ELR (cell line): Measurements from ENCODE around the gene TET3.

Experiments
- DNase-seq: peaks from one replicate; pipeline ENCODE4 v3.0.0-alpha.2; 2015; ENCODE audit warnings: low read depth

Gene TET3

DNA sequence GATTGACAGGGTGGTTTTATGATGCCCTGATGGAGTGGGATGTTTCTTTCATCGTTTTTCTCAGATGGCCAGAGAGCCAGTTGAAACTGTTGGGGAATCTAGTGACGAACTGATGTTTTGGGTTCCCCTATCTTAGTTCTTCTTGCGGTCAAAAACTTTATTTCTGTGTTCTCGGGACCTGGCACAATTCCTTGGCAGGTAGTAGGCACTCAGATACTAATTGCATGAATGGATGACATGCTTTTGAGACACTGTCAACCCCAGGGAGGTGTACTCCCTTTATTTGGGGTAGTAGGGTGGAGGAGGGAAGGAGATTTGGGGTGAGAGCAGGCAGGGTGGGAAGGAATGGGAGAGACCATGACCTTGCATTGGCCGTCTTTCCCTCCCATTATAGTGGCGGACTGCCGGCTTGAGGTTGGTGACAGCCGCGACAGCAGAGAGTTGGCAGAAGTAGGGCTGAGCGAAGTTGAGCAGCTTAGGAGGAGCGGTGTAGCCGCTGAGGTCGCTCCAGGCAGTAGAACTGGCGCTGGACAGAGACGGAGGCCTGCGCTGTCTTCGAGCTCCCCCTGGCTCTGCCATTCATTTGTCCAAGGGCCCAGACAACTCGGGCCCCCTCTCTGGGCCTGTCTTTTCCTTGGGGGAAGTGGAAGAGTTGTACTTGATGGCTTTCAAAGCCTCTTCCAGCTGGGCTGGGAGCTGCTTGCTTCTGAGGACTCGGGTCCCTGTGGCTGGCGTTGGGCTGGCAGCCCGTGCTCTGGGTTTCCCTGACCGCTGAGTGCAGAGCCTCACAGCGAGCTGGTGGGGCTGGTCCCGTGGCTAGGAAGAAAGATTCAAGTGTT is 2.6 kb downstream of the TET3 start:
- no peak for DNase-seq

DNA sequence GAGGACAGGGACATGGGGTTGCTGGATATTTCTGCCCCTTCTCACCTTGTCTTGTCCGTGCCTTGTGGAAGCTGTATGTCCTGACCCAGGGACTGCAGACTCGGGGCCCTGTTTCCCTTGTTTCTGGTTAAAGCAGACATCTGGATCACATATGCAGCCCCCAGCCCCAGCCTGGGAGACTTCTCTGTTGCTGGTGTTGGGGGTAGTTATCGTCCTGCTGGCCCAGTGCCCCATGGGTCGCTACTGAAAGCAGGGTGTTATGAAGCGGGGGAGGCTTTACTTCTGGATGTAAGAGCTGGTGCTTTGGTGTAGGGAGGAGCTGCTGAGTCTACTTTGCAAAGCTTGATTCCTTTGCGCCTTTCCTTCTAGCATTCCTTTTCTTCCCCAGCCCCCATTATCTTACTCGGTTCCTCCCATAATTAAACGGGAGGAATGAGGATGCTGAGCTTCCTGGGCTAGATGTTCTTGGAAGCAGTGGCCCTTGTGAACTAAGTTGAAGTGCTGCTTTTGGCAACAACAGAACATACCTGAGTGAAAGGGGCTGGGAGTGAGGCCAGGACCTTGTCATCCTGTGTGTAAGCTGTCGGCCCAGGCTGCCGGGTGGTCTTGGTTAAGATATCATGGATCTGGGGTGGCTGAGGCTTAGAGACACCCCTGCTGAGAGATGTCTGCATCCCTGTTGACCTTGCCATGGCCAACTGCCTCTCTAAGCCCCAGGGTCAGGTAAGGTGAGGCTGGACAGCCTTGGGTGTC is 3.4 kb downstream of the TET3 start:
- no peak for DNase-seq

DNA sequence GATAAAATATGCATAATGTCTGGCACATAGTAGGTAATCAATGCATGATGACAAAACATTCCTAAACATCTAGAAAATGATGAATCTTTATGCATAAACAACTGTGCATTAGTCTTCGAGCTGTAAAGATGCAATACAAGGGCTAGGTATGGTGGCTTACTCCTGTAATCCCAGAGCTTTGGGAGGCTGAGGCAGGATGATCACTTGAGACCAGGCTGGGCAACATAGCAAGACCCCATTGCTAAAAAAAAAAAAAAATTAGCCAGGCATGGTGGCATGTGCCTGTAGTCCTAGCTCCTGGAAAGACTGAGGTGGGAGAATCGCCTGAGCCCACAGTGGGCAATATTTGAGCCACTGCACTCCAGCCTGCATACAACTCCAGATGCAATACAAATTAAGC is 5.3 kb downstream of the TET3 start:
- no peak for DNase-seq

DNA sequence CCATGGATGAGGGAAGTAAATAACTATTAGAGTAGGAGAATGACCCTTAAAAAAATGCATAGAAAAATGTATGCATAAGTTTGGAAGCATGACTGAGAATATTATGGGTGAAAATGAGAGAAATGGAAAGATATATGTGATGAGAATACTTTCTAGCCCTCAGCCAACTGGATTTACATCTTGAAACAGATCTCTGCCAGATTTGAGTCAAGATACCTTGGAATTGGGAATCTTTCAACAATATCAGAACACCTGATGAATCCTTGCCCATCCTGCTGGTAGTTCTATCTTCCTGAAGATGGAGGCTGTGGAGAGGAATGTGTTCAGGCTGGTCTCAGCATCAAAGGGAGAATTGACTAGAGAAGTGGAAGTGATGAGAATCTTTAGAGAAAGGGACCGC is 5.8 kb downstream of the TET3 start:
- DNase-seq = no peak

DNA sequence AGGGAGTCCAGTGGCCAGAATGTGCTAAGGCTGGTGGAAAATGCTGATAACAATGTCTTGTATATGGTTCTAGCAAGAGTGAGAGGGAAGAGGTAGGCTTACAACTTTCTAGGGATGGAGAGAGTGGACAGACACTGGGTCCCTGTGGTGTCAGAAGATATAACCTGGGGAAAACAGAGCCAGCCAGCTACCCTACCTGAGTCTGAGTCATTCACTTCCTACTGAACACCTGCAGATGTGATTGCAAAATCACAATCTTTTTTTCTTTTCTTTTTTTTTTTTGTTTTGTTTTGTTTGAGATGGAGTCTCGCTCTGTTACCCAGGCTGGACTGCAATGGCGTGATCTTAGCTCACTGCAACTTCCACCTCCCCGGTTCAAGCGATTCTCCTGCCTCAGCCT is 7.3 kb downstream of the TET3 start:
- DNase-seq = no peak

DNA sequence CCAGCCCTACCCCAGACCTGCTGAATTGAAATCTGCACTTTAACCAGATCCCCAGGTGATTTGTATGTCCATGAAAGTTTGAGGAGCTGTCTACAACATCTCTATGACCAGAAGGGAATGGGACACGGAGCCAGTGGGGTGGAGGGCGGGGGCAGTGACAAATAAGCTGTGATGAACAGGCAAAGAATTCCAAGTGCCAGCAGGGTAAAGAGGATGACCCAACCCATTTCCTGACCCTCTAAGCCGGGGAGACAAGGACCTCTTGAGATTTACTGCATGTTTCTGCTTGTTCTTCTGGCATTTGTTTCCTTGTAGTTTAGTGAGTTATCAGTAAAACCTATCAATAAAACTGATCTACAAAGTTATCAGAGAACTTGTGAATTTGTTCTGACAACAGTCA is 8.7 kb downstream of the TET3 start:
- DNase-seq = peak; percentile 74

DNA sequence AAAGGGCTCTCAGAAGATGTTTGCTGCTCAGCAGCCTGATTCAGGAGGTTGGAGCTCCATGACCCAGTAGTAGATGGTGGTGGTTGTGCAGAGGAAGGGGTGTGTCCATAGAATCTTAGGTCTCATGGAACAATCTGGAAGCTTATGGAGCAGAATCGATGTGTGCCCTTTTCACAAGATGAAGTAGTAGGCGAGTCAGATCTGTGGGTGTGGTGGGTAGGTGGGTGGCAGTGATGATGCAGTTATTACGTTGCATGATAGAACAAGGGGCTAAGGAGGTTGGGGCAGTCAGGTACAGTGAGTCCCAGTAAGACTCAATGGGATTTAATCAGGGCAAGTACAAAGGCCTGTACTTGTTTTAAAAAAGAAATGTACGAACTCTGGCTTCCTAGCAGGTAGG is 9.1 kb downstream of the TET3 start:
- peak; percentile 26 for DNase-seq

DNA sequence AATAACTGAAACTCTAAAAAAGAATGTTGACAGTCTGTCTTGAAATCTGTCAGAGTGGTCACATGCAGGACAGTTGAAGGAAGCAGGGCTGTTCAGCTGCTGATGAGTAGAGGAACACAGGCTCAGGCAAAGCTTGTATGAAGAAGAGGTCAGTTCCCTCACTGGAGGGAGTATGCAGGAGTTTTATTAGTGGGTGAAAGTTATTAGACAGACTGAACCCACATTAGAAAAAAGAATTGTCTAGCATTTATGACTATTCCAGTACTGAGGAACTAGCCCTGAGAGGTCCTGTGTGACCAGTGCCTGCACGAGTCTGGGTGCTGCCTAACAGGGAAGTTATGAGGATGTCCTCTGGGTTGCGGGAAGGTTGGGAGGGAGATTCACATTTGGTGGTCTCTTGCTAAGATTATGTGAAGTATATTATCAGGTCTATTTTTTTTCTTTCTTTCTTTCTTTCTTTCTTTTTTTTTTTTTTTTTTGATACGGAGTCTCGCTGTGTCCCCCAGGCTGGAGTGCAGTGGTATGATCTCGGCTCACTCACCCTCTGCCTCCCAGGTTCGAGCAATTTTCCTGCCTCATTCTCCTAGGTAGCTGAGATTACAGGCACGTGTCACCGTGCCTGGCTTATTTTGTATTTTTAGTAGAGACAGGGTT is 9.6 kb downstream of the TET3 start:
- DNase-seq = no peak

DNA sequence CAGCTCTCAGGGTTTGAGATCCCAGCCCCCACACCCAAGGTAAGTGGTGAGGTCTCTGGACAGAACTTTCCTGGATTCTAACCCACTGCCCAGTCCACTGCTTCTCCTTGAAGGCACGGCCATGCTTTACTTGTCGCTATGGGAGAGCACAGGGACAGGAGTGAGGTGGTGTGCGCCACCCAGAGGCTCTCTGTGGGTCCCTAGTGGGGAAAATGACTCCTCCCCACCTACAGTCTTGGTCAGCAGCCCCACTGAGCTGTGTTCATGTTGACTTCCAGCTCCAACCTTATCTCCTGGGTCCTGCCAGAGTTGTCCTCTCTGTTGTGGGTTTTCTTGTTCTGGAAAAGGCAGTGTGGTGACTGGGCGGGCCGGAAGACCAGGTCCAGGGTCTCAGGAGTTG is 11.1 kb downstream of the TET3 start:
- no peak for DNase-seq

DNA sequence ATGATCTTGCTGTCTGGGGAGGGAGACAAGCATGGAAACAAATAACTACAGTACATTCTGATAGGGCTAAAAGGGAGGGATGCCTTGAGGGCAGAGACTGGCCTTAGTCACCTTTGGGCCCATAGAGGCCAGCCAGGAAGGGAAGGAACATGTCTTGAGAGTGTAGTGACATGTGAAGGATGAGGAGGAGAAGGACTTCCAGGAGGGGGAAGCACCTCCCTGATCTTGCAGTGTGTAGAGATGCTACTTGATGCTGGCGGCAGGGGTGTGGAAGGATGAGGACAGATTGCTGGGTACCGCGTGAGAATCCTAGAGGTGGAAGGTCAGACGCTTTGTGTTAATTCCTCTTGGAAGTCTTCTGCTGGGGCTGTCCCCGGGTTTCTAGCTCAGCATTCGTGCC is 13.1 kb downstream of the TET3 start:
- DNase-seq = no peak

DNA sequence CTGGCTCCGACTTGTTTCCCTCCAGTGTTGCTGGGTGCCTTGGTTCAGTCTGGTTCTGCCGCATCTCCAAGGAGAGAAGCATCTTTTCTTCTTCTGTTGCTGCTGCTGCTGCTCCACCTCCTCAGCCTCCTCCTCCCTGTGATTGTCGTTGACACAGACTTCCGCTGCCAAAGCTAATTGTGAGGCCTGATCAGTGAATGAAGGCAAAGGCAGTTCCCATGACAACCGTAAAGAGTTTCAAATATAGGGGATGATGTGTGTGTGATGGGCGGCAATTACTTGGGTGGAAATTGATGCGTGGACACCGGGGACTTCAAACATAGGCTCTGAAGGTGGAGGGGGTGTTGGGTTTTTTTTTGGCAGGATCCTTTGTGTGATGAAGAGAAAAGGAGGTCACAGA is 13.7 kb downstream of the TET3 start:
- DNase-seq = no peak

DNA sequence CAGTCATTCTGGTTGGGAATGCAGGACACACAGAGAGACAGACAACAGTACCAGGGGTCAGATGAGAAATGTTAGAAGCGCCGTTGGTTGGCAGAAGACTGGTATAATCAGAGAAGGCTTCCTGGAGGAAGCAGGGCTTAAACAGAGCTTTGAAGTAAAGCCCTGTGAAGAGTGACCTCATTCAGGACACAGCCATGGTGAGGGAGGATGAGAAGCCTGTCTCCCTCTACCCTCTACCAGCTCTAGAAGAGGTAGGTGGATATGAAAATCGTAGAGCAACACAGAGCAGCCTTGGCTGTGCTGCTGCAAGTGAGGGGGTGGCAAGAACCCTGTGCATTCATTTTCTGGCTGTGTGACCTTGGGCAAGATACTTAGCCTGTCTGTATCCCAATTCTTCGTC is 14.2 kb downstream of the TET3 start:
- DNase-seq = no peak

DNA sequence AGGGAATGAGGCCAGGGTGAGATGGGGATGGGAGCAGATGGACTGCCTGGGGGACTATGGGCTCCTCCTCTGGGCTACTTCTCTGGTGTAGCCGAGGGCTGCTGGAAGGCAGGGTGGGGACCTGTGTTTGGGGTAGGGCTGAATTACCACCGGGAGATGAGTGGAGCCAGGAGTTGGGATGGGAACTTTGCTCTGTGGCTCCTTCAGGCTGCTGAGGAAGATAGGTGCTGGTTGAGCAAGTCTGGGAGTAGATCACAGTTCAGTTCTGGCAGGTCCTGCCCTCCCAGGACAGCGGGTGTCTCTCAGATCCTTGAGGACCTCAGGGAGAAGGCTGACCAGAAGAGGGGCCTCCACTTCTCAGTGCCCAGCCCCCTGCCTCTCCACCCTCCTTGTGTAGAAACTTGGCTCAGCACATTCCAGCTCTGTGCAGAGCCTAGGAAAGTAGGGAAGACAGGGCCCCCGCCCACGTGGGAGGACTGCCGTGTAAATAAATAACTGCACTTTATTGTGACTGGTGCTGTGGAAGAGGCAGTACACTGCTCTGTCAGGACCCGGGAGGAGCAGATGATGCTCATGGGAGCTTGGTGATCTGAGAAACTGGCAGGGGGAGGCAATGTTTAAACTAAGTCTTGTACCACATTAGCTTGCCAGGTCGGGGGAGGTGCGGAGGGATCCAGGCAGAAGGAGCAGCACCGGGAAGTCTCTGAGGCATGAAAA is 15.3 kb downstream of the TET3 start:
- DNase-seq = peak; percentile 34

DNA sequence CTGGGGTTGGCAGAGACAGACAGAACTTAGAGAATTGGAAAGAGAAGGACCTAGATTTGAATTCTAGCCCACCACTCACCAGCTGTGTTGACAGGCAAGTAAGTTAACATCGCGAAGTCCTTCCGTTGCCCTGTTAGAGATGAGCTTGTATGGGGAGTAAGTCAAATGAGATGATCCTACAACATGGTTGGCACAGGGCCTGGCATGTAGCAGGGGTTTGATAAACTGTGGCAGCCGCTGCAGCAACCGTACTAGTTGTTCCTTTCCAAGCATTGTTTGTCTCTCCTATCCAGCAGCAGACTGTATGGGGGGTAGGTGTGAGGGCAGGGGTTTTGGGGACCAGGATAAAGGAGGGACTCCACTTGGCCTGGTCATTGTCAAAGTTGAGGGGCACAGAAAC is 16.0 kb downstream of the TET3 start:
- DNase-seq = no peak

DNA sequence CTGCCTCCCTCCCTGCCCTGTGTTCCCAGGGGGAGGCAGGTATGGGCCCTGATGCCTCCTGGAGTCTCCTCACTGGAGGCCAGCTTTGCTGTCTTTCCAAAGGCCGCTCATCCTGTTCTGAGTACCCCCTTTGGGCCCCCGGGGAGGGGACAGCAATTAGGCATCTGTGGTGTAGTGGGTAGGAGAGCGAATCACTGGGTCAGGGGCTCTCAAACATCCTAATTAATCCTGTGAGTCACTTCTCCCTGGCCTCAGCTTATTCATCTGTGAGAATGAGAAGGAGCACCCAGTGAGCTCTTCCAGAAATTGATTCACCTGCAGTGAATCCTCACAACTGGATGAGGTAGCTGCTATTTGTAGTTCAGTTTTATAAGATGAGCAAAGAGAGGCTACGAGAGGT is 16.4 kb downstream of the TET3 start:
- peak; percentile 56 for DNase-seq

DNA sequence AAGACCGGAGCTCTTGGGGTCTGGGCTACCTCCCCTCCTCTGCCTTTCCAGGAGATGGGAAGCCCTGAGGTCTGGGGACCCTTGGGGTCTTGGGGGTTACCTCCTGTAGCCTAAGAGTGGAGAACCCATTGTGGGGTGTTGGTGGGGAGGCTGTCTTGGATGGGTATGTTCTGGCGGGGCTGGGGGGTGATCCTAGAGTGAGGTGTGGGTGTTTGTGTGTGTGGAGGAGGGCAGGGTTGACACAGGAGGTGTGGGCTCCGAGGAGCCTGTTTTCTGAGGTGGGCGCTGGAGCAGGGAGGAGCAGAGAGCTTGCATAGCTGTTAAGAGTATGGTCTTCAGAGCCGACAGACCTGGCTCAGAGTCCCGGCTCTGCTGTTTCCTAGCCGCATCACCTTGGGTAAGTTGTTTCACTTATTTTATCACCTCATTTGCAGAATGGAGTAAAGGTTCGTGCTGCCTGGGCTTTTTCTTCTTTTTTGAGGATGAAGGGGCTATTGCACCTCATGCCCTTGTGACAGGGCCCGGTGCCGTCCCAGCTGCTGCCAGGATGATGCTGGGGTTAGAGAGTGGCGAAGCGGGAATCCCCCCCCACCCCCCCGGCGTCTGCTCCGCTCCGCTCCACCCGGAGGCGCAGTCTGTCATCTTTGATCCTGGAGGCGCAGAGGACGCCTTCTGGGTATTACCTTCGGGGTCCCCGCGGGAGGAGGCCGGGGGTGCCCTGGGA is 17.2 kb downstream of the TET3 start:
- no peak for DNase-seq

DNA sequence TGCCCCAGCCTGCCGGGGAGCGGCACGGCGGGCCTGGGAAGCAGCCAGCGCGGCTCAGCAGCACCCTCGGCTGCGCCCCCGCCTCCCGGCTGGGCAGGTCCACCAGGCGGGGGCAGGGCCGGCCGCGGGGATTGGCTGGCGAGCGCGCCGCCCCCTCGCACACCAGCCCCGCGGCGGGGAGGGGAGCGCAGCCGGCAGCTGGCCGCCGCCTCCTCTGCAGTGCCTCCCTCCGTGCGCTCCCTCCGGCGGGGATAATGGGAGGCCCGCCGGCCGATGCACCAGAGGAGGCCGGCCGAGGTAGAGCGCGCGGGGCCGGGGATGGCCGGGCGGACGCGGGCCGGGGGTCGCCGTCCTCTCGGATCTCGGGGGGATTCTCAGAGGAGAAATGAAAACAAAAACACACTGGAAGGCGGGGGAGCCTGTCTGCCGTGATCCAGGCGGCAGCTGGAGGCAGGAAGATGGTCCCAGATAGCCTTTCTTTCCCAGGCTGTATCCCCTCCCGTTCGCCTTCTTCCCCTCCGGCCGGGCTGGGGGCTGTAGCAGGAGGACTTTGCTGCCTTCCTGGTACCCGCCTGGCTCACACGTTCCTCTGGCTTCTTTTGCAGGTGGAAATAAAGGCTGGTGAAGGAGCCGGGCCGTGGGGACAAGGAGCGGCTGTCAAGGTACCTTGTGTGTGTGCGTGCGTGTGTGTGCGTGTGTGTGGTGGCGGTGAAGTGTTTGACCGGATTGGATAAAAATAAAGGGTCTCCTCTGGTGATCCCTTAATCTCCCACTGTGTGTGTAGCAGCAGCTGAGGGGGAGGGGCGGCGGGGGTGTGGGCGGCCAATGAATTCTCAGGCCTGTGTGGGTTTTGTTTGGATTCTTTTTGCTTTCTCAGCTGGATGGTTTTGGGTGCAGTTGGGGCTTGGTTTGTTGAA is 18.1 kb downstream of the TET3 start:
- DNase-seq = peak; percentile 88

DNA sequence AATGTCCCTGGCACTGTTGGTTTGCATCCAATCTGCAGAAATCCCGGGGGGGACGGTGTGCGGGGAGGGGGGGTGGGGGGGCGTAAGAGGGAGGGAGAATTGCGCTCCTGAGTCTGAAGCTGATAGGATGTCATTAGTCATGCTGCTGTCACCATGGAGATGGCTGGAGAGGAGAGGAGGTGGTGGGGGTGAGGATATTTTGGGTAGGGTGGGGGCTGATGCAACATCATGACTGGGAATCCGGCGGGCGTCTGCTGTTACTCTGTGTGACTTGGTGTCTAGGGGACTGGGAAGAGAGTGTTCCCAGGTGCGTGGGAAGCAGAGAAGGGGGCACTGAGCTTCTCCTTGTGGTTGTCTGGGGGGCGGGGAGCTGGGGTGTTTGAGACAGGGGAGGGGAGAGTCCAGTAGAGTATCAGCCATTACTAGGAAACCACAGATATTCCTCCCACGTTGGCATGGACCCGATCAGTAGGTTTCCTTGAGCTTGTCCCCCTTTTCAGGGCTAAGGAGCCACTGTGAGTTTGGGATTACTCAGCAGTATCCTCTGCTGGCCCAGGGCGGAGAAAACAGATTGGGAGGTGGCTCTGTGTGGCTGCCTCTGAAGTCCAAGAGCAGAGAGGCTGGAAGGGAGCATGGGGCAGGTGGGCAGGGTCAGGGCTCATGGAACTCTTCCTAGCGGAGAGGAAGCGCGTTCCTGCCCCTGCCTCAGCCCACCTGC is 18.9 kb downstream of the TET3 start:
- peak; percentile 81 for DNase-seq

DNA sequence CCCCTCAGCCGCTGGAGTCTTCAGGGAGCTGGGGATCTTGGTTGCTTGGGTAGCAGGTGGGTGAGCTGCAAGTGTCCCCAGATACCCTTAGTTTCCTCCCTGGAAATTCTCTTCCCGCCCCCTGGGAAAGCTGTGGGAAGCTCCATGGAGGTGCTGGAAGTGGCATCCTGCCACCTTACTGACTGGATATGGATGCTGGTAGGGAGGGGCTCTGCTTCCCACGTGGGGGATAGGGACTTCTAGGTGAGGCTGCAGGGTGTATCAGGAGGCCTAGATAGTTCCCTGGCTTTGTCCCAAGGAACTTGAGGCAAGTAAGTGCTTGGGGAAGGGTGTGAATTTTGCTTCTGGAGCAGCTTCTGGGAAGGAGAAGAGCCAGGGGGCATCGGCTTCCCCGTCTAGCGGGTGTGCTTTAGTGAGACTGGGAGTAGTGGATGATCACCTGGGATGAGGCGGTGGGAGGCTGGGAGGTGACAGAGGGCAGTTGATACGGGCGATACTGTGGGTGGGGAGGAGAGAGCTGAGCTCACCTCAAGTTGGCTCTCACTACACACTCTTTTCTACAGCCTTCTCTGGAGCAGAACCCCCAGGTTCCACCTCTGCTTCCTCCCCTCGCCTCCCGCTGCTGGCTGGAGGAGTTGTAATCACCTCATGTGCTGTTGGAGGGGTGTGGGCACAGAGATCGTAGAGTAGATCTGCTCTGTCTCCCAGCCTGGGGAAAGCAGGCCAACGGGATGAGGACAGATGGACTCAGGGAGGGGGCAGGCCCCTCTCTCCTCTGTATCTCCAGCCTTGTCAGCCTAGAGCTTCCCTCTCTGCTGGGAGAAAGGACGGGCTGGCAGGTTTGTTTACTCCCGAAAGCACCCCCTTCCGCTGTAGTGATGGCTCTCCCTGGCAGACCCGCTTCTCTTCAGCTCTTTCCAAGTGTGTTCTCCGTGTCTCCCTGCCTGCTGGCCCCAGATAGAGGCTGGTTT is 19.8 kb downstream of the TET3 start:
- no peak for DNase-seq
